GM12891 (cell line): ENCODE measurements around the gene LCE2C.

ENCODE experiments used
- POLR2A ChIP-seq: IDR thresholded peaks from 2 replicates; pipeline ENCODE4 v1.6.1; 2011; ENCODE audit warnings: low read depth, low read length, control low read depth
- POLR2AphosphoS5 ChIP-seq: IDR thresholded peaks from 2 replicates; pipeline ENCODE4 v1.6.1; 2011; ENCODE audit warnings: low read depth, low read length, control low read depth

GRCh38 chr1:152658649-152659048, 16.4 kb upstream of the LCE2C start:
- TF ChIP-seq POLR2AphosphoS5: no peak
- TF ChIP-seq POLR2A: no peak
